GM12801 (cell line): ENCODE data around the gene CRIM1.

Experiments
- TF ChIP-seq, protein P1 (sequence below): IDR thresholded peaks from one replicate; pipeline ENCODE4 v1.5.1; 2011; ENCODE audit warnings: control low read depth; ENCODE audit not compliant: insufficient read length; ENCODE audit errors: extremely low read depth

The CRIM1 gene

DNA sequence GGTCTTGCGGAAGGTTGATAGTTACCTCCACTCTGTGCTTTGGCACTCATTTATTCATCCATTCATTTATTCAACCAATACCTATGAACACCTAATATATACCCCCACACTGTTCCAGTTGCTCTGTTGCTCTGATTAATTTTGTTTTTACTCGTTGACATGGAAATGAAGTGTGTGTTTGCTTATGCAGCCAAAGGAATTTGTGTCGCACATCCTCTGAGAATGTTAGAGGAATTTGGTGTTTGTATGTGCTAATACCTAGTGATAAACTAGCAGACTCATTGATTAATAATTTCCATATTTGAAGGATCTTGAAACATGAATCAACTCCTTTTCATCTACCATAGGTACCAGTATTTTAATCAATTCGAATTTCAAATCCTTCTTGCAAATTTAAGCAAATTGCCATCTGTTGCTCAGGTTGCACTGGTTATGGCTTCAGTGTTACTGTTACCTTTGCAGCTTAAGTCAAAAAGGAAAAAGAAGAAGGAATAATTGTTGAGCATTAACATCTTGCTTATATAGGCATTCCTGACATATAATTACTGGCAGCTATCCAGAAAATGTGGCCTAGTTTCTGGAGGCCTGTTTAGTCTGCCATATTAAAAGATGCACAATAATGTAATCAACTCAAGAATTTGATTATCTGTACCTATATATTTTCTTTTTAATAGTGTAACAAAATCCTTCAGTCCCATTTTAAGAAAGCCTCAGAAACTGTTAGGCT is 25.7 kb upstream of the CRIM1 start:
- TF ChIP-seq, protein P1, sequence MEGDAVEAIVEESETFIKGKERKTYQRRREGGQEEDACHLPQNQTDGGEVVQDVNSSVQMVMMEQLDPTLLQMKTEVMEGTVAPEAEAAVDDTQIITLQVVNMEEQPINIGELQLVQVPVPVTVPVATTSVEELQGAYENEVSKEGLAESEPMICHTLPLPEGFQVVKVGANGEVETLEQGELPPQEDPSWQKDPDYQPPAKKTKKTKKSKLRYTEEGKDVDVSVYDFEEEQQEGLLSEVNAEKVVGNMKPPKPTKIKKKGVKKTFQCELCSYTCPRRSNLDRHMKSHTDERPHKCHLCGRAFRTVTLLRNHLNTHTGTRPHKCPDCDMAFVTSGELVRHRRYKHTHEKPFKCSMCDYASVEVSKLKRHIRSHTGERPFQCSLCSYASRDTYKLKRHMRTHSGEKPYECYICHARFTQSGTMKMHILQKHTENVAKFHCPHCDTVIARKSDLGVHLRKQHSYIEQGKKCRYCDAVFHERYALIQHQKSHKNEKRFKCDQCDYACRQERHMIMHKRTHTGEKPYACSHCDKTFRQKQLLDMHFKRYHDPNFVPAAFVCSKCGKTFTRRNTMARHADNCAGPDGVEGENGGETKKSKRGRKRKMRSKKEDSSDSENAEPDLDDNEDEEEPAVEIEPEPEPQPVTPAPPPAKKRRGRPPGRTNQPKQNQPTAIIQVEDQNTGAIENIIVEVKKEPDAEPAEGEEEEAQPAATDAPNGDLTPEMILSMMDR, result no peak

DNA sequence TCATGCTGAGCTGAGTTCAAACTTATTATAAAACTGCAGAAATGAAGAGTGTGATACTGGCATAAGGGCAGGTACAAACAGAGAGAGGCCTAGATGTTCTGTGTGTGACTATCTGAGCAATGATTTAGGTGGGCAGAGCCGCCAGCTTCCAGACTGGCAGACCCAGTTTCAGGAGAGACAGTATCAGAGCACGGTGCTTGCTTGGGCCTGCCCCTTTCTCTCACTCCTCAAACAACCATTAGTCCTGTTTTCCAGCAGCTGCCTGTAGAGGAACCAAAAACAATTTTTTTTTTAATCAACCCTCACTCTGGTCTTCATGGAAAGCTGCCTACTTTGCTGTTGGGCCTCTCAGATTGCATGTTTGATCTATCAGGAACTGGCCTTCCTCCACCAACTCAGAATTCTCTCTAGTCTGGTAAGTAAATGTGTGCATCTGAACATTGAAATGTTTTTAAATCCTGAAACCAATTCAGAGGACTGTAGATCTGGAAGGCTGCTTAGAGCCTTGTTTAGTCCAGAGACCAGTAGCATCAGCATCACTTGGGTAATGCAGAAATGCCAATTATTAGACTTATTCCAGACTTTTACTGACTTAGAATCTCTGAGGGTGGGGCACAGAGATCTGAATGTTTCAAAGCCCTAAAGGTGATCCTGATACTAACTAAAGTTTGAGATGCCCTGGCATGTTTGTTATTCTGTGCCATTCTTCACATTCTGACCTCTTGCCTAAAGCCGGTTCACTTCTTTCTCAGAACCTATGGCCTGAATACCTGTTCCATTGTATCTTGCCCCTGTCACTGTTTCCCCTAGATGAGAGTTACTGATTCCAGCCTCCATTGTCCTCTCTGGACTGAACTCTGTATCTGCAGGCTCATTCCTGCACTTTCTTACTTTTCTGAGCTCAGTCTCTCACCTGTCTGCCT is 24.8 kb upstream of the CRIM1 start:
- TF ChIP-seq, protein P1, result no peak

DNA sequence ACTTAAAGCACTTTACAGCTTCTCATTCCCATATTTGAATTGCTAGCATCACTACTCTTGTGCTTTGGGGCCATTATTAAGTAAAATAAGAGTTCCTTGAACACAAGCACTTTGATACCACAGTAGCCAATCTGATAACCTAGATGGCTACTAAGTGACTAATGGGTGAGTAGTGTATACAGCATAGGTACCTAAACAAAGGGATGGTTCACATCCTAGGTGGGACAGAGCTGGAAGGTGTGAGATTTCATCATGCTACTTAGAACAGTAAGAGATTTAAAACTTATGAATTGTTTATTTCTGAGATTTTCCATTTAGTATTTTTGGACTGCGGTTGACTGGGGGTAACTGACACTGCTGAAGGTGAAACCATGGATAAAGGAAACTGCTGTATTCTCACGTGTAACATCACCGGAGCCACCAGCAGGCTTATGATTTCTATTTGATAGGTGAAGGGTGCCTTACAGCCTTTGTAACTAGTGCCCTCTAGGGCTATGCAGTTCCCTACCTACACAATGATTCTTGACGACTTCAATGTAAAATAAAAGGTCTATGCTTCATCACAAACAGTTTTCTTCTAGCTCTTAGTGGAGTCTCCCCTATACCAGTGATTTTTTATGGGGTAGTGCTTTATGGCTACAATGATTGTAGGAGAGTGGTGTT is 22.1 kb upstream of the CRIM1 start:
- TF ChIP-seq, protein P1, result no peak

DNA sequence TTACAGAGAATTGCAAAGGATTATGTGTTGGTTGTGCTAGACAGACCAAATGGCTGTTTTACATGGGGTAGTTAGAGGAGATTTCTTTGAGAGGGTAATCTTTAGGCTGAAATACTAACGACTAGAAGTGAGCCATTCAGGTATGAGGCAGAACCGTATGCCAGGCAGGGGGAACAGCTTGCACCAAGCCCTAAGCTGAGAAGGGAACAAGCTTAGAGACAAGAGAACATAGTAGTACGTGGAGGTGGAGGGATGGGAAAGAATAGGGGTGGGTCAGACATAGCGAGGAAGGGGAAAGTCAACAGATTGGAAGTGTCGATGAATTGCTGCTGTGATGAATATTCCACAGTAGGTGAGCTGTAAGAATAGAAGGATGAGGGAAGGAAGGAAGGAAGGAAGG is 20.0 kb upstream of the CRIM1 start:
- TF ChIP-seq, protein P1, result no peak

DNA sequence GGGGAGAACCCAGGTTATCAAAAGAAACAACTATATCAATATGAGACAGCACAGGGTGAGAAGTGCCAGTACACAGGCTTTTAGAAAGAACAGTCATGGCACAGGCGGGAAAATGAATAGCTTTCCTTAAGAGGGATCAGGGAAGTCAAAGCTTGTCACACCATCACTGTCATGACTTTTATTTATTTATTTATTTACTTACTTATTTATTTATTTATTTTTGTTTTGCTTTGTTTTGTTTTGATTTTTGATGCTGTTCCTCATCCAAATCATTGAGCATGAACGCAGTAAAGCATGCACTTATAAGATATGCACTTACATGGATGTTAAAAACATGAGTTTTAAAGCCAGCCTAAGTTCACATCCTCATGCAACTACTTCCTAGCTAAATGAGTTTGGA is 19.3 kb upstream of the CRIM1 start:
- TF ChIP-seq, protein P1, result no peak

DNA sequence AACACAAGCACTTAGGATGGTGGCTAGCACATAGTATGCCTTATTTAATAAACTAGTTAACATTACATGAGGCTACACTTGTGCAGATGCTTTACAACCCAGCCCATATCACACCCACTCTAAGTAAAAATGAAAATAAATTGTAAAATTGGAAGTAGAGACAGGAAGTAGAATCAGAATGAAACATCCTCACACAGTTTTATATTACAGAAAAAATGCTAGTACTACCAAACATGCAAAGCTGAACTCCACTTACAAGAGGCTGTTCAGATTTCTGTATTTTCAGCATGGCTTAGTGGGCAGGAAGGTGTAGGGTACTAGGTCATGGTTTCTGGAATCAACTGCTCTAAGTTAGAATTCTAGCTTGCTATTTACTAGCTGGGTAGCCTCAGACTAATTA is 18.2 kb upstream of the CRIM1 start:
- TF ChIP-seq, protein P1, result no peak

DNA sequence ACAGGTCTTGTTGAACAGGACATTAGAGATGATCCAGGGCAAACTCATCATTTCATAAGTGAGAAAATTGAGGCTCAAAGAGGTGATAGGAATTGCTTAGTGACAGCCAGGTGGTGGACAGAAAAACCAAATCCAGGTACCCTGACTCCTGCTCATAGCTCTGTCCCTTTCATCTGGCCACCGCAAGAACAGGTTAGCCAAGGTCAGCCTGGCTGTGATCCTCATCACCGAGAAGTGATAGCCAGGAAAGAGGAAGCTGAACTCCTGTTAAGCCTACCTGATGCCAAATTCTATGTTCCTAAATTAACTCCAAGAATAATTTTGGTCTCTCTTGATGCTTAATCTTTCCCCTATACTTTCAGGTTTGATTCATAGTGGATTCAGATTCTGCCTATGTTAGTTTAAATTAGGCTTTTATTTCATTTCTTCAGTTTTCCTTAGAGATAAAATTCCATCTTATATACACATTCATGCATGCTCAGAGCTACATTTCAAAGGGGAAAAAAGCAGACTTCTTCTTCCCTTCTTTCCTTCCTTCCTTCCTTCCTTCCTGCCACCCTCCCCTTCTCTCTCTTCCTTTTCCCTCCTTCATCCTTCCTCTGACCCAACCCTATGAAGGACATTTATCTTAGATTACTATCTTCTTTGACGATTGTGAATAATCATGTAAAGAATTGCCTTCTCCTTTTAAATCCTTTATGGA is 17.3 kb upstream of the CRIM1 start:
- TF ChIP-seq, protein P1, result no peak
